ENCODE measurements around the gene IFITM5. TPM values are rescaled to one million over a fixed set of nuclear protein-coding genes. Genes with fewer than 3 reads are reported as not detected.
"Not testable (repeated sequence)": the region's sequence is repeated elsewhere in the genome, so short reads cannot be mapped to it uniquely, and the experiment has no call there.

The IFITM5 gene
- total RNA-seq, 2 donors from 2014 or later, result not detected

DNA sequence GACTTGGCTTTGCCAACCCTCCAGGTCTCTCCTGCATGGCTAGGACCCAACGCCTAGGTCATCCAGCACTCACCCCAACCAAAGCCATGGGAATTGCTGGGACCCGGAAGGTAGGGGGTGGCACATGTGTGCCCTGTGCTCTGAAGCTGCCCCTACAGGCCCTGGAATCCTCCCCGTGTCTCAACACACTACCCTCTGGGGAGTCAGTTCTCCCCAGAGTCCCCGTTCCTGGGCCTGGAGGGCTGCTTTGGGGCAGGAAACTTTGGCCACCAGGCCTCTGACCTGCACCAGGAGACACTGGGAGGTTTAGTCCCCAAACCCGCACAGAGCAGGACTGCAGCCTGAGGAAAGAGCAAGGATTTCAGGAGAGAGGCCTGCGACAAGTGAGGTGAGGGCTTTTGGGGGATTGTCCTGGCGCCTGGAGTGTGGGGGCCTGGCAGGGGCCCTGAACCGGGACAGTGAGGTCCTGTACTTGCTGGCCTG is 14.0 kb upstream of the IFITM5 start:
- ATAC-seq (ENCODE audit: insufficient number of reproducible peaks, low FRiP score, low read depth), result no peak
- DNase-seq (ENCODE audit: low spot score), result no peak
- Histone ChIP-seq H3K4me3 (peak overlapping the region; percentile 57), H3K4me1 (ENCODE audit: control insufficient read depth in 1 of 2, low read depth in 2 of 2) (peaks cover 15 to 50% of the 10 kb centered on the region in 2 donors), H3K27me3 (replicated peaks; ENCODE audit: insufficient read depth) (no peaks in the 10 kb centered on the region), H3K27ac (peak overlapping the region in 1 of 2 donors; percentile 68), H3K36me3 (no peaks in the 10 kb centered on the region), H3K9me3 (no peaks in the 10 kb centered on the region)
- TF ChIP-seq, protein P1, sequence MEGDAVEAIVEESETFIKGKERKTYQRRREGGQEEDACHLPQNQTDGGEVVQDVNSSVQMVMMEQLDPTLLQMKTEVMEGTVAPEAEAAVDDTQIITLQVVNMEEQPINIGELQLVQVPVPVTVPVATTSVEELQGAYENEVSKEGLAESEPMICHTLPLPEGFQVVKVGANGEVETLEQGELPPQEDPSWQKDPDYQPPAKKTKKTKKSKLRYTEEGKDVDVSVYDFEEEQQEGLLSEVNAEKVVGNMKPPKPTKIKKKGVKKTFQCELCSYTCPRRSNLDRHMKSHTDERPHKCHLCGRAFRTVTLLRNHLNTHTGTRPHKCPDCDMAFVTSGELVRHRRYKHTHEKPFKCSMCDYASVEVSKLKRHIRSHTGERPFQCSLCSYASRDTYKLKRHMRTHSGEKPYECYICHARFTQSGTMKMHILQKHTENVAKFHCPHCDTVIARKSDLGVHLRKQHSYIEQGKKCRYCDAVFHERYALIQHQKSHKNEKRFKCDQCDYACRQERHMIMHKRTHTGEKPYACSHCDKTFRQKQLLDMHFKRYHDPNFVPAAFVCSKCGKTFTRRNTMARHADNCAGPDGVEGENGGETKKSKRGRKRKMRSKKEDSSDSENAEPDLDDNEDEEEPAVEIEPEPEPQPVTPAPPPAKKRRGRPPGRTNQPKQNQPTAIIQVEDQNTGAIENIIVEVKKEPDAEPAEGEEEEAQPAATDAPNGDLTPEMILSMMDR (IDR thresholded peaks at IDR 0.05), result no peak

DNA sequence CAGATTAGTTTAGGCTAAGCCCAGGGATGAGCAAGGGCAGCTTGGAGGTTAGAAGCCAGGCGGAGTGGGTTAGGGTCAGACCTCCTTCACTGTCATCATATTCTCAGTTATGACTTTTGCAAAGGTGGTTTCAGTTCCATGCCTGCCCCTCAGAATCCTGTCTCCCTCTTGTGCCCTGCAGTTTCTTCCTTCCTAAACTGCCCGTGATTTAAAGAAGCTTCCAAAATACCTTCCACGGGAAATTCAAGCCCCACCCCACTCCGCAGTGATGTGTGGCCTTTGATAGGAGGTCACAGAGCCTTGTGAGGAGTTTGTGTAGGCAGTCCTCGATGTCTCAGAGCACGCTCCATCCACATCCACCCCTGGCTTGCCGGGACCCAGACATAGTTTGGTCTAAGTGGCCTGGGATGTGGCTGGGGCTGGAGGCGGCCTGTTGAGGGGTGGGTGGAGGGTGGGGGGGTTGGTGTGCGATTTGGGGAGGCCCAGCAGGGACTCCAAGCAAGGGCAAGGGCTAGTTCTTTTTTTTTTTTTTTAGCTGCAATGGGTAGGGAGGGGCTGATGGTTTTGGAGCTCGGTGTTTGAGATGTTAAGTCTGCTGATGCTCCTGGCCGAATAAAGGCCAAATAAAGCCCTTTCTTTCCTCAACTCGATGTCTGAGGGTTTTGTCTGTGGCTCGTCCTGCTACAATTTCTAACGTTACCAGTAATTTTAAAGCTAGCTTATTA is 12.9 kb upstream of the IFITM5 start:
- TF ChIP-seq, protein P1 (IDR thresholded peaks at IDR 0.05), result no peak
- Histone ChIP-seq H3K9me3 (no peaks in the 10 kb centered on the region), H3K4me3 (peak overlapping the region; percentile 66), H3K27ac (peak overlapping the region in 1 of 2 donors; percentile 18), H3K36me3 (no peaks in the 10 kb centered on the region), H3K4me1 (ENCODE audit: control insufficient read depth in 1 of 2, low read depth in 2 of 2) (peaks cover 15 to 50% of the 10 kb centered on the region in 2 donors), H3K27me3 (replicated peaks; ENCODE audit: insufficient read depth) (no peaks in the 10 kb centered on the region)
- DNase-seq (ENCODE audit: low spot score) (no peak), ATAC-seq (ENCODE audit: insufficient number of reproducible peaks, low FRiP score, low read depth) (no peak)

DNA sequence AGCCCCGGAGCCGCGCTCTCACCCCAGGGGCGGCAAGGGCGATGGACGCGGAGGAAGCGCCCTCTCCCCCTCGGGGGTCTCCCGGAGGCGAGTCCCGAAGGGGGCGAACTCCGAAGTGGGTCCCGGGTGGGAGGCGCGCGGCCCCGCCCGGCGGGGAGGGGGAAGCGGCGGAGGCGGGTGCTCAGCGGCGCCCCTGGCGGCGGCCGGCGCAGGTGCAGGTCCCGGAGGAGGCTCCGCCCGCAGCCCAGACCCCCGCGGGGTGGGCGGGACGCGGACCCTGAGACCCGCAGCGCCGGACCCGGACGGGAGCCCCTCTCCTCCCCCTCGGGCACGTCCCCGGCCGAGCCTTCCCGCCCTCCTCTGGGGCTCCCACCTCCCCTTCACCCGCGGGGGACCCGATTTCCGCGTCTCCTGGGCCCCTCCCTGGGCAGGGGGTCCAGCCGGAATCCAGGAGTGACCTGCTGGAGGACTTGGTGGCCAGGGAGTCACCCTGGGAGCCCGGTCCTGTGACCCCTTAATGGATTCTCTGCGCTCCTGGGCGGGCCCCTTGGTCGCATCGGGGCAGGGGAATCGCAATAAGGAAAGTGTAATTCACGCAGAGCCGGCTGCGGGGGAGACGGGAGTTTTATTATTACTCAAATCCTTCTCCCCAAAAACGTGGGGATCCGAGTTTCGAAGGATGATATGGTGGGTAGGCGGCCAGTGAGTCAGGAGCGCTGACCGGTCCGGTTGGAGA is 11.9 kb upstream of the IFITM5 start:
- not testable (repeated sequence) for H3K36me3 ChIP-seq; H3K9me3 ChIP-seq; H3K27me3 ChIP-seq (replicated peaks; ENCODE audit: insufficient read depth); DNase-seq (ENCODE audit: low spot score)
- Histone ChIP-seq H3K4me3 (peak overlapping the region; percentile 66), H3K4me1 (ENCODE audit: control insufficient read depth in 1 of 2, low read depth in 2 of 2) (peaks cover 15 to 46% of the 10 kb centered on the region in 2 donors), H3K27ac (peak overlapping the region in 1 of 2 donors; percentile 18)
- peak; percentile 30 for ATAC-seq (ENCODE audit: insufficient number of reproducible peaks, low FRiP score, low read depth)

DNA sequence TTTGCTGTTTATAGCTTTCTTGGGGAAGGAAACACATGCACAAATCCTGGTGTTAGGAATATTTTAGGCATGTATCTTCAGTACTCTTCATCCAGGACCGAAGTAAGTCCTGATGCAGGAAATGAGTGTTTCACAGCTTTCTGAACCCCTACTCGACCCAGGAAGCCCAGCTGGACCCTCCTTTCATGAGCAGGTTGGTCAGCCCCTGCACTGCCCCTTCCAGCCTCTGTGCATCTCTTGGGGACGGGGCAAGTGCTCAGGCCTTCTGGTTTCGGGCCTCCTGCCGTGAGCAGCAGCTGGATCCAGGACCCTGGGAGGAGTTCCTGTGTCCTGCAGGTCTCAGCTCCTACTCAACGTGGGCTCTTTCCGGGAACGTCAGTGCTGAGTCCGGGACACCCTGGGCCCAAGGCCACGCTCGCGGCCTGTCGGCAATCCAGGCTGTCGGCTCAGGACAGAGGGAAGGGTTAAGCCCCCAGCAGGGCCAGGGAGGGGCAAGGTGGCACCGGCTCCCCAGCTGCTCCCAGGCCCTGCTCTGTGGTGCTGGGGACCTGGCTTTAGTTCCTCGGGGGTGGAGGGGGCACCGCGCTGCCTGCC is 10.8 kb upstream of the IFITM5 start:
- not testable (repeated sequence) for ATAC-seq (ENCODE audit: insufficient number of reproducible peaks, low FRiP score, low read depth)
- H3K4me1 ChIP-seq (ENCODE audit: control insufficient read depth in 1 of 2, low read depth in 2 of 2), result peaks cover 15 to 41% of the 10 kb centered on the region in 2 donors

DNA sequence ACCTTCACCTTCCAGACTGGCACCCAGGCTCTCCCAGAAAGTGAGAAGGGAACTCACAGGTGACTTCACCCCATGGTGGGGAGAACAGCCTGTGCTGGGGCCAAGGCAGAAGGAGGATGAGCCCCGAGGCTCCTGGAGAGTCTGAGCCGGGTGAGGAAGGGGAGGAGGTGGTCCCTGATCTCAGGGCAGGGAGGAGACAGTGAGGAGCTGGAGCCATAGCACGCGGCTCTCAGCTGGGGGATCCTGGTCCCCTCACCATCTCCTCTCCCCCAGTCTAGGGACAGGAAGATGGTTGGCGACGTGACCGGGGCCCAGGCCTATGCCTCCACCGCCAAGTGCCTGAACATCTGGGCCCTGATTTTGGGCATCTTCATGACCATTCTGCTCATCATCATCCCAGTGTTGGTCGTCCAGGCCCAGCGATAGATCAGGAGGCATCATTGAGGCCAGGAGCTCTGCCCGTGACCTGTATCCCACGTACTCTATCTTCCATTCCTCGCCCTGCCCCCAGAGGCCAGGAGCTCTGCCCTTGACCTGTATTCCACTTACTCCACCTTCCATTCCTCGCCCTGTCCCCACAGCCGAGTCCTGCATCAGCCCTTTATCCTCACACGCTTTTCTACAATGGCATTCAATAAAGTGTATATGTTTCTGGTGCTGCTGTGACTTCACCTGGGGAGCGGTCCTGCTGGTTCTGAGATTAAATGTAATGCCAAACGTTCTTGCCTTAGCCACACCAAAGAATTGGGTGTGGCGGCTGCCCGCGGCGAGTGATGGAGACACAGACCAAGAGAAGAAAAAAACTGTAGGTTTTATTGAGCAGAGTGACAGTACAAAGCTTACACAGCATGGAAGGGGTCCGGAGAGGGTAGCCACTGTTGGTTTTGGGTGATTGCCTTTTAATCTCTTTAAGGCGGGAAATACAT is 9.7 kb upstream of the IFITM5 start:
- not testable (repeated sequence) for DNase-seq (ENCODE audit: low spot score); H3K9me3 ChIP-seq; ATAC-seq (ENCODE audit: insufficient number of reproducible peaks, low FRiP score, low read depth); H3K27me3 ChIP-seq (replicated peaks; ENCODE audit: insufficient read depth); H3K36me3 ChIP-seq
- H3K27ac ChIP-seq, result peak overlapping the region; percentile 67 to 81
- H3K4me3 ChIP-seq, result peak overlapping the region; percentile 75
- H3K4me1 ChIP-seq (ENCODE audit: control insufficient read depth in 1 of 2, low read depth in 2 of 2), result peaks cover 15 to 48% of the 10 kb centered on the region in 2 donors

More for the DNA sequence above, 10.8 kb upstream of the IFITM5 start:
- peak overlapping the region; percentile 75 for H3K4me3 ChIP-seq
- DNase-seq (ENCODE audit: low spot score); H3K9me3 ChIP-seq; H3K36me3 ChIP-seq; H3K27me3 ChIP-seq (replicated peaks; ENCODE audit: insufficient read depth): not testable (repeated sequence)
- peak overlapping the region; percentile 67 to 81 for H3K27ac ChIP-seq

DNA sequence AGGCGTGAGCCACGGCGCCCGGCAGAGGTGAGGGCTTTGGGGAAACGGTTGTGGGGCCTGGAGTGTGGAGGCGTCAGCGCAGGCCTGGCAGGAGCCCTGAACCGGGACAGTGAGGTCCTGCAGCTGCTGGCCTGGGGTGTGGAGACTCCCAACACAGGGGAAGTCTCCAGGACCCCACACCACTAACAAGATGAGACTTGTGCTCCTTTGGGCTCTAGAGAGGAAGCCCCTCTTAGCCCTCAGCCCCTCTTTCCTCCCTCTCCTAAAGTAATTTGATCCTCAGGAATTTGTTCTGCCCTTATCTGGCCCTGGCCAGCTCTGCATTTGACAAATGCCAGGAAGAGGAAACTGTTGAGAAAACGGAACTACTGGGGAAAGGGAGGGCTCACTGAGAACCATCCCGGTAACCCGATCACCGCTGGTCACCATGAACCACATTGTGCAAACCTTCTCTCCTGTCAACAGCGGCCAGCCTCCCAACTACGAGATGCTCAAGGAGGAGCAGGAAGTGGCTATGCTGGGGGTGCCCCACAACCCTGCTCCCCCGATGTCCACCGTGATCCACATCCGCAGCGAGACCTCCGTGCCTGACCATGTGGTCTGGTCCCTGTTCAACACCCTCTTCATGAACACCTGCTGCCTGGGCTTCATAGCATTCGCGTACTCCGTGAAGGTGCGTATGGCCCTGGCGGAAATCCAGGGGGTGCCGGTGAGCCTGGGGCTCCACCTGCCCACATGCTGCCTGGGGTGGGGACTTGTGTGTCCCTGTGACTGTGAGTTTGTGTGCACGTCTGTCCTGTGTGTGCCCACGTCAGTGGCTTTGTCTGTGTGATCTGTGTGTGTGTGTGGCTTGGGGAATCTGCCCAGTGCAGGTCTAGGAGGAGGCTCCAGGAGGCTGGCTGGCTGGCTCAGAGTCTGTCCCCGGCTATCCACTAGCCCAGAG is 8.7 kb upstream of the IFITM5 start, which contains the start of gene IFITM2:
Gene IFITM2 (plus strand): TSS at position 51 of the 943 bp plus-strand sequence. CDS start 377 bp downstream, at position 428.
- H3K27me3 ChIP-seq (replicated peaks; ENCODE audit: insufficient read depth); H3K36me3 ChIP-seq; H3K9me3 ChIP-seq: not testable (repeated sequence)
- DNase-seq (ENCODE audit: low spot score) (peak; percentile 53), ATAC-seq (ENCODE audit: insufficient number of reproducible peaks, low FRiP score, low read depth) (peak; percentile 63)
- H3K27ac ChIP-seq, result peak within 1 kb of the TSS; percentile 67 to 81
- H3K4me1 ChIP-seq (ENCODE audit: control insufficient read depth in 1 of 2, low read depth in 2 of 2), result peaks cover 12 to 40% of the 10 kb centered on the region in 2 donors
- H3K4me3 ChIP-seq, result peak within 1 kb of the TSS; percentile 75
